ENCODE data around the gene SLC12A4. TPM values are rescaled to one million over a fixed set of nuclear protein-coding genes. Genes with fewer than 3 reads are reported as not detected.

Gene SLC12A4
- total RNA-seq, 1 donor from 2014 or later = 95.5 TPM

GRCh38 chr16:67932462-67932840, 36.0 kb downstream of the SLC12A4 start:
- intact Hi-C loops (cut with micrococcal nuclease) = no loop called here
- no peak for ATAC-seq
- DNase-seq = no peak

DNA sequence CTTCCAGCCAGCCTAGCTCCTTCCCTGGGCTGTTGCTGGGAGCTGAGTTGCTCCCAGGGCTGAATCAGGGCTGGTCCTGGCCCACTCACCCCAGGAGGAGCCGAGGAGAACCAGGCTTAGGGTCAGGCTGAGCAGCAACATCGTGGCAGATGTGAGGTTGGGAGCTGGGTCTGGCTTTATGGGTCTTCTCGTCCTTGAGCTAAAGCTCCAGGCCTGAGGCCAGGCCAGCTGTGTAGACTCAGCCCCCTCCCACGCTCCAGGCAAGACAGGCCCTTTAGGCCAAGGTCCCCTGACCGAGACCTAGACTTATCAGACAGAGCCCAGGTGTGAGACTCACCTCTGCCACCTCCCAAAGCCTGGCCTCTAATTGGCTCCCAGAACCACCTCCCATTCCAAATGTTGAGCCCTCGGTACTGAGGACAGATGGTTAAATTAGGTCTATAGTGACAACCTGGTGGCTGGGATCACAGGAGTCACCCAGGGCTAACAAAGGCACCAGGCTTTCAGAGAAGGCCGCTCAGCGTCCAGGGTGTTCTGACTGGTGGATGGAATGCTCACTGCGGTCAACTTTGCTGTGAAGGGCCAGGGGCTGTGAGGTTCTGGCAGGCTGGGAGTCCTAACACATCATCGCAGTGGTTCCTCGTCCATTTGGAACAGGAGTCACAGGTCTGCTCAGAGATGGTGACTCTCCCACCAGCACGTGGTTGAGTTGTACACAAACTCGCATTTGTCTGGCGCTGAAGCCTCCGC, 36.5 kb downstream of the SLC12A4 start, which contains the start of gene CTRL:
TSS of gene CTRL (minus strand) at position 151 of the 750 bp plus-strand sequence. CDS start at position 141, 10 bp downstream.
- intact Hi-C loops (cut with micrococcal nuclease) = no loop called here
- DNase-seq = no peak
- no peak for ATAC-seq

DNA sequence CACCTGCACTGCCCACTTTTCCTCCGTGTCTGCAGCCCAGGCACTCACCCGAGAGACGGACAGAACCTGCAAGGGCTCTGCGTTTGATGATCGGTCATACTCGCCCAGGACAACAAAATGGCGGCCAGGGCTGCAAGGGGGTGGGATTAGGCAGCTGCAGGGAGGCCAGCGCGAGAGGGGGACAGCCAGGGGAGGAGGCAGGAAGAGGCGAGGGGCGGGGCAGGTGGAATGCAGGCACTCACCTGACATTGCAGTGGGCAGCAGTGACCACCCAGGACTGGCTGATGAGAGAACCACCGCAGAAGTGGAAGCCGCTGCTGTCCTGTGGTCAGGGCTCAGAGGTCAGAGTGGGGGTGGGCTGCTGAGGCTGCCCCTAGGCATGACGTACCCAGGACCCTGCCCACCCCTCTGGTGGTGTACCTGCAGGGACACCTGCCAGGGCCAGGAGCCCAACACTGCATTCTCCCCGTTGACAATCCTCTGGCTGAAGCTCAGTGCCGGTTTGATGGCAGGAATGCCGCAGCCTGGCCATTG, 37.7 kb downstream of the SLC12A4 start:
- ATAC-seq = no peak
- no peak for DNase-seq
- intact Hi-C loops (cut with micrococcal nuclease) = no loop called here

GRCh38 chr16:67930191-67930590, 38.2 kb downstream of the SLC12A4 start:
- intact Hi-C loops (cut with micrococcal nuclease) = no loop called here
- no peak for ATAC-seq
- no peak for DNase-seq

DNA sequence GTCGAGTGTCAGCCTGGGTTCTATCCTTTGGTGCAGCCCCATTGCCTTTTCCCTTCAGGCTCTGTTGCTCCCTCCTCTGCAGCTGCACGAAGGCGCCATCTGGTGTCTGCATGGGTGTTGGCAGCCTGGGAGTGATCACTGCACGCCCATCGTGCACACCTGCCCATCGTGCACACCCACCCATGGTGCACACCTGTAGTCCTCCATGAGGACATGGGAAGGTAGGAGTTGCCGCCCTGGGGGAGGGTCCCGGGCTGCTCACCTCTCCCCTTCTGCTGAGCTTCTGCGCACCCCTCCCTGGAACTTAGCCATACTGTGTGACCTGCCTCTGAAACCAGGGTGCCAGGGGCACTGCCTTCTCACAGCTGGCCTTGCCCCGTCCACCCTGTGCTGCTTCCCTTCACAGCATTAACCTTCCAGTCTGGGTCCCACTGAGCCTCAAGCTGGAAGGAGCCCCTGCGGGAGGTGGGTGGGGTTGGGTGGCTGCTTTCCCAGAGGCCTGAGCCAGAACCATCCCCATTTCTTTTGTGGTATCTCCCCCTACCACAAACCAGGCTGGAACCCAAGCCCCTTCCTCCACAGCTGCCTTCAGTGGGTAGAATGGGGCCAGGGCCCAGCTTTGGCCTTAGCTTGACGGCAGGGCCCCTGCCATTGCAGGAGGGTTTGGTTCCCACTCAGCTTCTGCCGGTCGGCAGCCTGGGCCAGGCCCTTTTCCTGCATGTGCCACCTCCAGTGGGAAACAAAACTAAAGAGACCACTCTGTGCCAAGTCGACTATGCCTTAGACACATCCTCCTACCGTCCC, 39.7 kb downstream of the SLC12A4 start:
- ATAC-seq (peak; percentile 68), DNase-seq (peak; percentile 83)
- intact Hi-C loops (cut with micrococcal nuclease) = loop anchor here (5.0 kb wide), 1 partner anchor 111 kb away; no protein-coding TSS in a partner anchor

- ATAC-seq = no peak
- intact Hi-C loops (cut with micrococcal nuclease) = loop anchor here (5.0 kb wide), 1 partner anchor 111 kb away; no protein-coding TSS in a partner anchor
- no peak for DNase-seq
Observed at GRCh38 chr16:67928147-67928546, 40.3 kb downstream of the SLC12A4 start.

GRCh38 chr16:67927131-67927941, 41.1 kb downstream of the SLC12A4 start:
- intact Hi-C loops (cut with micrococcal nuclease) = loop anchor here (5.0 kb wide), 1 partner anchor 110 kb away; no protein-coding TSS in a partner anchor
- ATAC-seq (no peak), DNase-seq (no peak)

GRCh38 chr16:67926181-67926750, 42.2 kb downstream of the SLC12A4 start:
- ATAC-seq = no peak
- peak; percentile 41 for DNase-seq
- intact Hi-C loops (cut with micrococcal nuclease) = loop anchor here (5.0 kb wide), 1 partner anchor 109 kb away; no protein-coding TSS in a partner anchor

GRCh38 chr16:67924140-67924906, 44.1 kb downstream of the SLC12A4 start:
- ATAC-seq = no peak
- intact Hi-C loops (cut with micrococcal nuclease) = no loop called here
- no peak for DNase-seq

DNA sequence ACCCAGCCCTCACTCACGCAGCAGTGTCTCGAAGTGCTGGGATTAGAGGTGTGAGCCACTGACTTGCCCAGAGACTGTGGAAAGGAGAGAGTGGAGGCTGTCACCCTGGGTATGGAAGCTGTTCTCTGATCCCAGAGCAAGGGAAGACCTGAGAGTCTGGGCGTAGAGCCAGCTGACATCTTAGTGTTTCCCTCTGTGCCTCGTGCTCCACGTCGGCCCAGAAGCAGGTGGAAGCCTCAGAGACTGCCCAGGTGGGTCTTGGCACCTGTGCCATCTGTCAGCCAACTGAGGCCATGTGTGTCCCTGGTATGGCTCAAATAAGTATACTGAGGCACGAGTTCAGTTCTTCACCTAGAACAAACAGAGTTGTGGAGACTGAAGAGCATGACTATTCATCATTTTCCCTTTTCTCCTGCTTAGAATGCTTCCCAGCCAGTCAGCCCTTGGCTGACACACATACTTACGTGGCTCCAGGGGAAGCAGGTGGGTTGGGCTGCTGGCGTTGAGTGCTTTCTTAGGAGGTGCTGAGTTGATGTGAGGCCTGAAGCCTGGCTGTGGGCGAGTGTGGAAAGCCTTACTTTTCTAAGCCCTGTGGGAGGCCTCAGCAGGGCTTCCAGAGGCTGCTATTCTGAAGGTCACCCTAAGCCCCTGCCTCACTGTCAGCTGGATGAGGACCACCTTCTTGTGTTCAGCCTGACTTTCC, 44.9 kb downstream of the SLC12A4 start:
- DNase-seq = peak; percentile 51
- intact Hi-C loops (cut with micrococcal nuclease) = no loop called here
- ATAC-seq = peak; percentile 53

- no peak for ATAC-seq
- intact Hi-C loops (cut with micrococcal nuclease) = no loop called here
- no peak for DNase-seq
Observed at GRCh38 chr16:67922740-67923139, 45.7 kb downstream of the SLC12A4 start.

DNA sequence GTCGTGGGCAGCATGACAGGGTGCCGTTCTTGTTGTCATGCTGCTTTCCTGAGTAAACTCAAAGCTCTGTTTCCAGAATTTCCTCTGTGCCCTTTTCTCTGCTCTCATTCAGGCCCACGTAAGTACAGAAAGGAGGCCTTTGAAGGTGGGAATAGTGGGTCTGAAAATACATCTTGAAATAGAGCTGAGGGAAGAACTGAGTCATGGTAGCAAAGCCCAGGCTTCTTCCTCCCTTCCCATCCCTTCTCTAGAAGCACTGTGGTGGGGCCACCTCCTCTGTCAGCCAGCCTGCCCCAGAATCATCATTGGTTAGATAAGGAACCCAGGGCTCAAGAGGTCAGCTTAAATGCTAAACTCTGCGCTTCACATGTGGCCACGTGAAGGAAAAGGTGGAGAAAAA, 46.2 kb downstream of the SLC12A4 start:
- ATAC-seq (no peak), DNase-seq (no peak)
- intact Hi-C loops (cut with micrococcal nuclease) = no loop called here

DNA sequence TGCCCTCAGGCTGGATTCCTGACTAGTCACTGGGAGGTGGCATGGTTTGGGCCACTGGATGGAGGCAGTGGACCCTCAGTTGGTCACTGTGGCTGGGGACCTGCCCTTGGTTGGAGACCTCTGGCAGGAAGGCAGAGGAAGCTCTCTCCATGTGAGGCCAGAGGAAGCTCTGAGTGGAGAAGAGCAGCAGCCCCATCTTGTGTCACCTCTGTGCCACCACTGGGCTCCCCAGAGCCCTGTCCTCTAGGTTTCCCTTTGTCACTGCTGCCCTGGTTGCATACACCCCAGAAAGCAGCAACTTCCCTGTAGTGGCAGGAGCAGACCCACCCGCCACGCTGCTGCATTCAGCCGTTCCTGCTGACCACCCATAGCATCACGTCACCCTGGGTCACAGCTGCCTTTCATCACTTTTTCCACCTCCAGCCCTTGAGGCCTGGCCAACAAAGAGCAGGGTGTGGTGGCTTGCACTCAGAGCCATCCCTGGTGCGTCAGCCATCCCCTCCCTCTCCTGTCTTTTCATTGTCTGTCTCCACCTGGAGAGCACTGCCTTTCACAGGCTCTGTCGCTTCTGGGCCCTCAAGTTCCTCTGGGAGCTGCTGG, 48.7 kb downstream of the SLC12A4 start:
- intact Hi-C loops (cut with micrococcal nuclease) = no loop called here
- DNase-seq = no peak
- ATAC-seq = no peak

DNA sequence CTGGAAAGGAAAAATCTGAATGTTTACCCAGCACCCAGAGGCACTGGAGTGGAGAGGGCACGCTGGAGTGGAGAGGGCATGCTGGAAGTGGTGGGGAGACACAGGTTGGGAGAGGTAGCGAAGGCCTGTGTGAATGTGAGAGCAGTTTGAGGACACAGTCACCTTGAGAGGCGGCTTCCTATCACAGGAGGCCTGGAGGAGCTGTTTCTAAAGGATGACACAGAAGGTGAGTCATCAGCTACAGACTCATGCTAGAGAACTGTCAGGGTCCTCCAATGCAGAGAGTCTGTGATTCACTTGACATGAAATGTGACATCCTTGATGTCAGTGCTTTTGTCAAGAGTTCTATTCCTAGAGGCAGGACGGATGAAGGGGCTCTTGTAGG, 50.6 kb downstream of the SLC12A4 start:
- peak; percentile 29 for ATAC-seq
- intact Hi-C loops (cut with micrococcal nuclease) = no loop called here
- no peak for DNase-seq

GRCh38 chr16:67917140-67917851, 51.1 kb downstream of the SLC12A4 start:
- intact Hi-C loops (cut with micrococcal nuclease) = no loop called here

More at GRCh38 chr16:67917140-67917851, 51.1 kb downstream of the SLC12A4 start:
- ATAC-seq (peak; percentile 87), DNase-seq (peak; percentile 74)
